ENCODE measurements around the gene CSMD2.

The CSMD2 gene

GRCh38 chr1:33921281-33921680, 243.7 kb downstream of the CSMD2 start:
- no peaks in the 10 kb centered on the region for H3K79me2 ChIP-seq (ENCODE audit: insufficient read depth, low read length)
- H3K27me3 ChIP-seq (ENCODE audit: insufficient read depth, low read length, poor library complexity, severe bottlenecking): no peaks in the 10 kb centered on the region
- H2AFZ ChIP-seq (ENCODE audit: low read length): no peak overlapping the region
- H3K36me3 ChIP-seq (ENCODE audit: insufficient read depth, low read length): no peaks in the 10 kb centered on the region
- no peaks in the 10 kb centered on the region for H3F3A ChIP-seq (ENCODE audit: low read depth)
- no peak overlapping the region for H3K4me2 ChIP-seq (ENCODE audit: low read depth, low read length, poor library complexity, severe bottlenecking)
- no peaks in the 10 kb centered on the region for H3K9me2 ChIP-seq (replicated peaks; ENCODE audit: low read depth, low read length)
- no peak overlapping the region for H3K4me3 ChIP-seq (ENCODE audit: low read length, poor library complexity, severe bottlenecking)
- no peaks in the 10 kb centered on the region for H3K9me3 ChIP-seq (ENCODE audit: insufficient read depth, low read depth, low read length)
- no peaks in the 10 kb centered on the region for H4K20me1 ChIP-seq (ENCODE audit: insufficient read depth, low read length, poor library complexity, severe bottlenecking)
- TF ChIP-seq CTCF (conservative IDR thresholded peaks at IDR 0.05; ENCODE audit: low read length): no peak
- TF ChIP-seq EZH2phosphoT487 (IDR thresholded peaks at IDR 0.05; ENCODE audit: borderline replicate concordance): no peak
- no peaks in the 10 kb centered on the region for H3K4me1 ChIP-seq (ENCODE audit: insufficient read depth, low read length, poor library complexity, severe bottlenecking)
- no peak overlapping the region for H3K9ac ChIP-seq (ENCODE audit: low read depth, low read length, poor library complexity, severe bottlenecking)

GRCh38 chr1:33918368-33918767, 246.7 kb downstream of the CSMD2 start:
- Histone ChIP-seq H3F3A (ENCODE audit: low read depth) (no peaks in the 10 kb centered on the region), H3K9me2 (replicated peaks; ENCODE audit: low read depth, low read length) (no peaks in the 10 kb centered on the region), H3K4me2 (ENCODE audit: low read depth, low read length, poor library complexity, severe bottlenecking) (no peak overlapping the region), H3K9me3 (ENCODE audit: insufficient read depth, low read depth, low read length) (no peaks in the 10 kb centered on the region), H2AFZ (ENCODE audit: low read length) (no peak overlapping the region), H3K4me1 (ENCODE audit: insufficient read depth, low read length, poor library complexity, severe bottlenecking) (no peaks in the 10 kb centered on the region), H3K79me2 (ENCODE audit: insufficient read depth, low read length) (no peaks in the 10 kb centered on the region), H3K4me3 (ENCODE audit: low read length, poor library complexity, severe bottlenecking) (no peak overlapping the region), H4K20me1 (ENCODE audit: insufficient read depth, low read length, poor library complexity, severe bottlenecking) (no peaks in the 10 kb centered on the region), H3K27me3 (ENCODE audit: insufficient read depth, low read length, poor library complexity, severe bottlenecking) (no peaks in the 10 kb centered on the region), H3K36me3 (ENCODE audit: insufficient read depth, low read length) (no peaks in the 10 kb centered on the region), H3K9ac (ENCODE audit: low read depth, low read length, poor library complexity, severe bottlenecking) (no peak overlapping the region)
- TF ChIP-seq EZH2phosphoT487 (IDR thresholded peaks at IDR 0.05; ENCODE audit: borderline replicate concordance): no peak
- TF ChIP-seq CTCF (conservative IDR thresholded peaks at IDR 0.05; ENCODE audit: low read length): no peak

- Histone ChIP-seq H3F3A (ENCODE audit: low read depth) (no peaks in the 10 kb centered on the region), H3K79me2 (ENCODE audit: insufficient read depth, low read length) (no peaks in the 10 kb centered on the region)
These were observed 248.2 kb downstream of the CSMD2 start for GRCh38 chr1:33916786-33917185.

More at GRCh38 chr1:33916786-33917185, 248.2 kb downstream of the CSMD2 start:
- Histone ChIP-seq H3K27me3 (ENCODE audit: insufficient read depth, low read length, poor library complexity, severe bottlenecking) (no peaks in the 10 kb centered on the region), H3K9me3 (ENCODE audit: insufficient read depth, low read depth, low read length) (no peaks in the 10 kb centered on the region), H3K9ac (ENCODE audit: low read depth, low read length, poor library complexity, severe bottlenecking) (no peak overlapping the region), H4K20me1 (ENCODE audit: insufficient read depth, low read length, poor library complexity, severe bottlenecking) (no peaks in the 10 kb centered on the region), H3K4me2 (ENCODE audit: low read depth, low read length, poor library complexity, severe bottlenecking) (no peak overlapping the region), H3K4me1 (ENCODE audit: insufficient read depth, low read length, poor library complexity, severe bottlenecking) (no peaks in the 10 kb centered on the region), H2AFZ (ENCODE audit: low read length) (no peak overlapping the region), H3K9me2 (replicated peaks; ENCODE audit: low read depth, low read length) (no peaks in the 10 kb centered on the region), H3K4me3 (ENCODE audit: low read length, poor library complexity, severe bottlenecking) (no peak overlapping the region), H3K36me3 (ENCODE audit: insufficient read depth, low read length) (no peaks in the 10 kb centered on the region)
- TF ChIP-seq CTCF (conservative IDR thresholded peaks at IDR 0.05; ENCODE audit: low read length): no peak
- no peak for TF ChIP-seq EZH2phosphoT487 (IDR thresholded peaks at IDR 0.05; ENCODE audit: borderline replicate concordance)
